ENCODE measurements around the gene OPRD1. TPM values are rescaled to one million over a fixed set of nuclear protein-coding genes. Genes with fewer than 3 reads are reported as not detected.

Gene OPRD1
- total and polyA plus RNA-seq, 2 of the 4 experiments (the other 2 are of a cell fraction): under 0.01 TPM; not detected in 1

- intact Hi-C loops (cut with micrococcal nuclease): no loop called here
- dilution Hi-C loops (cut with HindIII; ENCODE audit: low sequenced_read_pairs, unreplicated experiment): no loop called here
- POLR2A ChIA-PET (ENCODE audit: unreplicated experiment): no interaction called here
These were observed 78.5 kb downstream of the OPRD1 start for GRCh38 chr1:28890435-28890834.

More at GRCh38 chr1:28890435-28890834, 78.5 kb downstream of the OPRD1 start:
- H3K23ac ChIP-seq (ENCODE audit: low read depth, low read length): no peak overlapping the region
- no peak overlapping the region for H3K27ac ChIP-seq (ENCODE audit: insufficient read depth, low read length)
- no peak overlapping the region for H2AFZ ChIP-seq (replicated peaks; ENCODE audit: low read length, poor library complexity)
- H3K4ac ChIP-seq (ENCODE audit: low read depth, low read length): no peak overlapping the region
- no peak overlapping the region for H2AK9ac ChIP-seq (replicated peaks; ENCODE audit: low read depth, low read length, poor library complexity)
- ATAC-seq (ENCODE audit: low read depth) (no peak), DNase-seq (no peak)
- no peak overlapping the region for H4K5ac ChIP-seq (ENCODE audit: low read depth, low read length)
- no peak overlapping the region for H3K56ac ChIP-seq (ENCODE audit: extremely low read depth, insufficient read depth, low read length)
- no peak overlapping the region for H3K4me3 ChIP-seq (ENCODE audit: insufficient read depth, low read depth, low read length)
- TF ChIP-seq POLR2A (IDR thresholded peaks at IDR 0.05; ENCODE audit: low read depth, low read length) (no peak), RFX5 (IDR thresholded peaks at IDR 0.05; ENCODE audit: low read depth, low read length) (no peak), MXI1 (IDR thresholded peaks at IDR 0.05; ENCODE audit: borderline replicate concordance, low read depth, low read length) (no peak), MAFK (IDR thresholded peaks at IDR 0.05; ENCODE audit: low read depth, low read length) (no peak), FOS (IDR thresholded peaks at IDR 0.05; ENCODE audit: low read depth, low read length) (no peak), ELK1 (IDR thresholded peaks at IDR 0.05; ENCODE audit: borderline replicate concordance, low read depth, low read length) (no peak), SMC3 (IDR thresholded peaks at IDR 0.05; ENCODE audit: low read depth, low read length) (no peak), CHD1 (IDR thresholded peaks at IDR 0.05; ENCODE audit: low read depth, low read length) (no peak), CEBPB (IDR thresholded peaks at IDR 0.05; ENCODE audit: low read depth, low read length) (no peak), CTCF (conservative IDR thresholded peaks at IDR 0.05; ENCODE audit: low read depth, low read length) (no peak)
- no peaks in the 10 kb centered on the region for H4K20me1 ChIP-seq (ENCODE audit: insufficient read depth, low read length)
- H2BK15ac ChIP-seq (ENCODE audit: low read depth, low read length): no peak overlapping the region
- H4K91ac ChIP-seq (ENCODE audit: insufficient read depth, low read depth, low read length): no peak overlapping the region
- no peak overlapping the region for H3K18ac ChIP-seq (ENCODE audit: low read depth, low read length)
- in situ Hi-C loops (cut with MboI; ENCODE audit: low sequenced_read_pairs): loop anchor here (10.0 kb wide), 1 partner anchor 1814 kb away; no protein-coding TSS in a partner anchor
- H4K8ac ChIP-seq (ENCODE audit: low read depth in 2 of 2, low read length in 2 of 2): no peak overlapping the region
- peaks cover 4% of the 10 kb centered on the region; the same call in 1 of the 2 replicates for H3K4me1 ChIP-seq (ENCODE audit: control insufficient read depth, insufficient read depth, low read length)
- no peaks in the 10 kb centered on the region for H3K79me1 ChIP-seq (ENCODE audit: low read depth in 1 of 2, low read length in 2 of 2)
- WGBS, 2 experiments (ENCODE audit: extremely low coverage in 2 of 2, insufficient read length in 1 of 2): no CpG with 5 or more reads among the region's 8 CpGs
- no TSS peak for BruUV-seq (replicated peaks)
- no peak overlapping the region for H2BK20ac ChIP-seq (ENCODE audit: low read depth, low read length)
- peaks cover 5% of the 10 kb centered on the region; the same call in 1 of the 2 replicates for H3K9me1 ChIP-seq (ENCODE audit: insufficient read depth, low read length)
- no peaks in the 10 kb centered on the region for H3K36me3 ChIP-seq (ENCODE audit: control insufficient read depth, insufficient read depth, low read length)
- no peak overlapping the region for H2BK120ac ChIP-seq (ENCODE audit: low read depth, low read length)
- no peaks in the 10 kb centered on the region for H3K9me3 ChIP-seq (ENCODE audit: control insufficient read depth, insufficient read depth, low read length)
- H3K14ac ChIP-seq (replicated peaks; ENCODE audit: low read depth, low read length): no peak overlapping the region
- H2BK5ac ChIP-seq (ENCODE audit: low read depth, low read length, poor library complexity, severe bottlenecking): no peak overlapping the region
- CTCF ChIA-PET: interaction anchor here (0.8 kb wide), 1 partner anchor 312 kb away, joined by 3 read pairs; no protein-coding TSS in a partner anchor
- H3K4me2 ChIP-seq (ENCODE audit: low read depth, low read length): no peak overlapping the region
- no peak overlapping the region for H3K9ac ChIP-seq (ENCODE audit: low read depth, low read length)
- H3K27me3 ChIP-seq (ENCODE audit: control insufficient read depth, insufficient read depth, low read length): peaks cover 8% of the 10 kb centered on the region
- H2AK5ac ChIP-seq (ENCODE audit: low read depth, low read length): no peak overlapping the region
